ENCODE measurements around the gene MCUB.

MCUB gene

GRCh38 chr4:109648997-109649575, 89.0 kb downstream of the MCUB start:
- no peaks in the 10 kb centered on the region for H3K4me1 ChIP-seq
- H3K27ac ChIP-seq, result no peak overlapping the region
- no peak for TF ChIP-seq Cebpa-rat (IDR thresholded peaks at IDR 0.05)
- no peak overlapping the region for H3K4me2 ChIP-seq
- H3K9me3 ChIP-seq, result peaks cover 35% of the 10 kb centered on the region
- H3K9ac ChIP-seq, result no peak overlapping the region
- H3K36me3 ChIP-seq, result 0 out of 2 replicates have a peak, but pooled peaks cover 6% of the 10 kb centered on the region
- no peaks in the 10 kb centered on the region for H4K20me1 ChIP-seq
- H3K4me3 ChIP-seq, result no peak overlapping the region
- no peaks in the 10 kb centered on the region for H3K27me3 ChIP-seq

GRCh38 chr4:109649872-109650271, 89.8 kb downstream of the MCUB start:
- no peak overlapping the region for H3K4me2 ChIP-seq
- H3K4me3 ChIP-seq, result no peak overlapping the region
- H3K4me1 ChIP-seq, result no peaks in the 10 kb centered on the region
- peaks cover 35% of the 10 kb centered on the region for H3K9me3 ChIP-seq
- H3K36me3 ChIP-seq, result 0 out of 2 replicates have a peak, but pooled peaks cover 6% of the 10 kb centered on the region
- H3K27me3 ChIP-seq, result no peaks in the 10 kb centered on the region
- no peak overlapping the region for H3K9ac ChIP-seq
- H4K20me1 ChIP-seq, result no peaks in the 10 kb centered on the region
- no peak overlapping the region for H3K27ac ChIP-seq
- no peak for TF ChIP-seq Cebpa-rat (IDR thresholded peaks at IDR 0.05)

DNA sequence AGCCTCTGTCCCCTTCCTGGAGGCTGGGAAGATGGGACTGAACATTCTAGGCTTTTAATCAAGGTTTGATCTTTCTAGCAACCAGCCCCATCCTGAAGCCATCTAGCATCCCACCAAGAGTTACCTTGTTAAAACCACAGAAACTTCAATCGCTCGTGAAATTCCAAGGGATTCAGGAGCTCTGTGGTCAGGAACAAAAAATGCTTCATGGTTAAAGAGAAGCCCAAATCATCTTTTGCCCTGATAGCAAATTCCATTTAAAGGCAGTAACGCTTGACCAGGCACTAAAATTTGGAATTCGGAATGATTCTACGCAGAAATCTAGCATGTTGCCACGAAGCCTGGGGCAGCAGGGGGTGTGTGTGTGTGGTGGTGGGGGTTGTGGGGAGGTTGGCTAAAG, 95.3 kb downstream of the MCUB start:
- H3K9me3 ChIP-seq, result peaks cover 12% of the 10 kb centered on the region
- H3K4me1 ChIP-seq, result no peaks in the 10 kb centered on the region
- no peak overlapping the region for H3K4me2 ChIP-seq
- H4K20me1 ChIP-seq, result no peaks in the 10 kb centered on the region
- H3K27me3 ChIP-seq, result no peaks in the 10 kb centered on the region
- 0 out of 2 replicates have a peak, but pooled peaks cover 6% of the 10 kb centered on the region for H3K36me3 ChIP-seq
- H3K4me3 ChIP-seq, result no peak overlapping the region
- TF ChIP-seq Cebpa-rat (IDR thresholded peaks at IDR 0.05), result no peak
- no peak overlapping the region for H3K27ac ChIP-seq
- H3K9ac ChIP-seq, result no peak overlapping the region

DNA sequence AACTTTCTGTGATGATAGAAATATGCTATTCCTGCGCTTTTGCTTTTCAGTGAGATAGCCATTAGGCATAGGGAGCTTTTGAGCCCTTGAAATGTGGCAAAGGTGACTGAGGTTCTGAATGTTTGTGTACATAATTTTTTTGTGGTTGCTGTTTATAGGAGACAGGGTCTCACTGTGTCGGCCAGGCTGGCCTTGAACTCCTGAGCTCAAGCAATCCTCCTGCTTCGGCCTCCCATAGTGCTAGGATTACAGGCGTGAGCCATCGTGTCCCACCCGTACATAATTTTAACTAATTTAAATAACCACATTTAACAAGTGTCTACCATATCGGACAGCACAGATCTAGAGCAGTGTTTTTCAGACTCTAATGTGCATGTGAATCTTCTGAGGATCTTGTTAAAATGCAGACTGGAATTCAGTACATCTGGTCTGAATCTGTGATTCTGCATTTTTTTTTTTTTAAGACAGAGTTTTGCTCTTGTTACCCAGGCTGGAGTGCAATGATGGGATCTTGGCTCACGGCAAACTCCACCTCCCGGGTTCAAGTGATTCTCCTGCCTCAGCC, 97.9 kb downstream of the MCUB start:
- no peaks in the 10 kb centered on the region for H4K20me1 ChIP-seq
- no peak for TF ChIP-seq Cebpa-rat (IDR thresholded peaks at IDR 0.05)
- no peak overlapping the region for H3K4me2 ChIP-seq
- peaks cover 3% of the 10 kb centered on the region; the same call in 1 of the 2 replicates for H3K9me3 ChIP-seq
- no peak overlapping the region for H3K27ac ChIP-seq
- H3K4me1 ChIP-seq, result no peaks in the 10 kb centered on the region
- H3K36me3 ChIP-seq, result no peaks in the 10 kb centered on the region
- H3K9ac ChIP-seq, result no peak overlapping the region
- H3K27me3 ChIP-seq, result no peaks in the 10 kb centered on the region
- H3K4me3 ChIP-seq, result no peak overlapping the region

DNA sequence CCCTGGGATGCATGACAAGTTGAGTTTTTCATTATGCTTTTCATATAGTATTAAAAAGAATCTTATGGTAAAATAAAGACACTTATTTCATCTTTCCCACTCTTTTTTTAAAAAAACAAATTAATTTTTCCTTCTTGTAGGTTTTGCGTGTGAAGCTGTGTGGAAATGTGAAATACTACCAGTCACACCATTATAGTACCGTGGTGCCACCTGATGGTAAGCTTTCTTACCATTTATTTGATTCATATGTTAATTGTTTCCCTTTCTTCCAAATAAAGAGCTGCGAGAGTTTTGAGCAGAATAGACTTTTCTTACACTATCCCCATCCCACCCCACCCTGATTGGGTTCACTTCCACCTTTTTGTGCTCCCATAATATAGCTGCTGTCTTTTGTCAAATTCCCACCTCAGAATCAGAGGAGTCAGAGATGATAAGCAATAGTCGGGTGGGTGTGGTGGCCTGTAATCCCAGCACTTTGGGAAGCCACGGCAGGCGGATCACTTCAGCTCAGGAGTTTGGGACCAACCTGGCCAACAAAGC, 98.9 kb downstream of the MCUB start:
- Histone ChIP-seq H3K27ac (no peak overlapping the region), H3K4me2 (no peak overlapping the region), H3K27me3 (no peaks in the 10 kb centered on the region), H3K4me3 (no peak overlapping the region), H3K4me1 (no peaks in the 10 kb centered on the region), H3K9me3 (no peaks in the 10 kb centered on the region), H4K20me1 (no peaks in the 10 kb centered on the region), H3K9ac (no peak overlapping the region), H3K36me3 (0 out of 2 replicates have a peak, but pooled peaks cover 4% of the 10 kb centered on the region)
- TF ChIP-seq Cebpa-rat (IDR thresholded peaks at IDR 0.05), result no peak

DNA sequence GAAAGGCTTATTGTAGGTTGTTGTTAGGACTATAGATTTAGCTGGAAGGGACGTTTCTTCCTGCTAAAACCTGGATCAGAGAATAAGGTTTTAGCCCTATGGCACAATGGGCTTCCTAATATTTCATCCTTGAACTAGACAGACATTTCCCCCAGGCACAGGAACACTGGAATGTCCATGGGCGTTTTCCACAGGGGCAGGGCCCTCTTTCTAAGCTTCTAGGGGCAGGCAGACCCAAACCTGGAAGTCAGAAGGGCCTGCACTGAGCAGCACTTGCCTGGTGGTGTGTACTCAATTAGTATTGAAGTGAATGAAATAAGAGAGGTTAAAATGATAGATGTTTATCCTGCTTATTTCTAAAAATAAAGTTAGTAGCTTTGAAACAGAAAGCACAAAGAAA, 102.1 kb downstream of the MCUB start:
- no peak overlapping the region for H3K4me3 ChIP-seq
- no peaks in the 10 kb centered on the region for H3K9me3 ChIP-seq
- H3K9ac ChIP-seq, result no peak overlapping the region
- H3K36me3 ChIP-seq, result 0 out of 2 replicates have a peak, but pooled peaks cover 4% of the 10 kb centered on the region
- no peak overlapping the region for H3K27ac ChIP-seq
- H4K20me1 ChIP-seq, result no peaks in the 10 kb centered on the region
- no peaks in the 10 kb centered on the region for H3K4me1 ChIP-seq
- no peak for TF ChIP-seq Cebpa-rat (IDR thresholded peaks at IDR 0.05)
- no peak overlapping the region for H3K4me2 ChIP-seq
- H3K27me3 ChIP-seq, result no peaks in the 10 kb centered on the region

- no peaks in the 10 kb centered on the region for H4K20me1 ChIP-seq
- no peak overlapping the region for H3K4me3 ChIP-seq
- no peaks in the 10 kb centered on the region for H3K4me1 ChIP-seq
- no peak overlapping the region for H3K27ac ChIP-seq
- no peaks in the 10 kb centered on the region for H3K27me3 ChIP-seq
- H3K9ac ChIP-seq, result no peak overlapping the region
- H3K9me3 ChIP-seq, result no peaks in the 10 kb centered on the region
- no peak for TF ChIP-seq Cebpa-rat (IDR thresholded peaks at IDR 0.05)
- no peak overlapping the region for H3K4me2 ChIP-seq
- H3K36me3 ChIP-seq, result 0 out of 2 replicates have a peak, but pooled peaks cover 4% of the 10 kb centered on the region
Measured at GRCh38 chr4:109662771-109663170, 102.7 kb downstream of the MCUB start.

- Histone ChIP-seq H3K4me3 (no peak overlapping the region), H3K9ac (no peak overlapping the region), H3K4me2 (no peak overlapping the region), H3K4me1 (no peaks in the 10 kb centered on the region), H3K27ac (no peak overlapping the region), H3K36me3 (peaks cover 10% of the 10 kb centered on the region; the same call in 1 of the 2 replicates), H3K27me3 (no peaks in the 10 kb centered on the region), H4K20me1 (no peaks in the 10 kb centered on the region), H3K9me3 (0 out of 2 replicates have a peak, but pooled peaks cover 8% of the 10 kb centered on the region)
- no peak for TF ChIP-seq Cebpa-rat (IDR thresholded peaks at IDR 0.05)
Measured at GRCh38 chr4:109665783-109666485, 105.9 kb downstream of the MCUB start.

DNA sequence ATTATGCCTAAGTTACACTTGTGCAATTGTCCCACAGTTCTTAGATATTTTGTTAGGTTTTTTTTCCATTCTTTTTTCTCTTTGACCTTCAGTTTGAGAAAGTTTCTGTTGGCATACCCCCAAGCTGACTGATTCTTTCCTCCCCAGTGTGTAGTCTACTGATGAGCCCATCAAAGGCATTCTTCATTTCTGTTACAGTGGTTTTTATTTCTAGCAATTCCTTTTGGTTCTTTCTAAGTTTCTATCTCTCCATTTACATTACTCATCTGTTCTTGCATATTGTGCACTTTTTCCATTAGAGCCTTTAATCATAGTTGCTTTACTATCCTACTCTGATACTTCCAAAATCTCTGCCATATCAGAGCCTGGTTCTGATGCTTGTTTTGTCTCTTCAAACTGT, 111.3 kb downstream of the MCUB start:
- TF ChIP-seq Cebpa-rat (IDR thresholded peaks at IDR 0.05), result no peak
- peaks cover 6% of the 10 kb centered on the region; the same call in 1 of the 2 replicates for H3K36me3 ChIP-seq

More for the DNA sequence above, 111.3 kb downstream of the MCUB start:
- H3K4me3 ChIP-seq, result no peak overlapping the region
- H3K4me1 ChIP-seq, result no peaks in the 10 kb centered on the region
- H3K9ac ChIP-seq, result no peak overlapping the region
- no peak overlapping the region for H3K27ac ChIP-seq
- peaks cover 17% of the 10 kb centered on the region for H3K9me3 ChIP-seq
- no peaks in the 10 kb centered on the region for H4K20me1 ChIP-seq
- H3K27me3 ChIP-seq, result no peaks in the 10 kb centered on the region
- H3K4me2 ChIP-seq, result no peak overlapping the region
